Glutamatergic neuron (in vitro differentiated cells): ENCODE results near the gene DSN1. TPM values are rescaled to one million over a fixed set of nuclear protein-coding genes. Genes with fewer than 3 reads are reported as not detected.

Source experiments
- DNase-seq: peaks from one replicate; pipeline ENCODE4 v3.0.0; 2022
- H3K27ac Mint-ChIP-seq: one replicate; pipeline ENCODE4 v1.8.0; 2020; ENCODE audit warnings: mild to moderate bottlenecking, mixed read lengths, inconsistent platforms; ENCODE audit not compliant: unreplicated experiment
- H3K27me3 Mint-ChIP-seq: one replicate; pipeline ENCODE4 v1.8.0; 2020; ENCODE audit warnings: mild to moderate bottlenecking, moderate library complexity, mixed read lengths, inconsistent platforms; ENCODE audit not compliant: unreplicated experiment
- H3K36me3 Mint-ChIP-seq: one replicate; pipeline ENCODE4 v1.8.0; 2020; ENCODE audit warnings: mild to moderate bottlenecking, mixed read lengths, inconsistent platforms; ENCODE audit not compliant: unreplicated experiment
- H3K4me1 Mint-ChIP-seq: one replicate; pipeline ENCODE4 v1.8.0; 2020; ENCODE audit warnings: mild to moderate bottlenecking, low read depth, mixed read lengths, inconsistent platforms; ENCODE audit not compliant: unreplicated experiment
- H3K4me3 Mint-ChIP-seq: one replicate; pipeline ENCODE4 v1.8.0; 2020; ENCODE audit warnings: mild to moderate bottlenecking, mixed read lengths, inconsistent platforms; ENCODE audit not compliant: unreplicated experiment
- H3K9me3 Mint-ChIP-seq: one replicate; pipeline ENCODE4 v1.8.0; 2020; ENCODE audit warnings: mild to moderate bottlenecking, moderate library complexity, mixed read lengths, inconsistent platforms; ENCODE audit not compliant: unreplicated experiment
- total RNA-seq: library from RNA; stranded (reverse); fragmentation: NEBNext Ultra II Directional; extraction: Animal tissue kit (Norgen Biotek cat#: 25700); gene quantifications from one replicate; pipeline ENCODE4 v1.2.1, GENCODE V29; 2021; ENCODE audit not compliant: unreplicated experiment
- TF ChIP-seq, protein P1 (sequence below): fragments of 200-600 bp; sonication (generic); IDR thresholded peaks from one replicate; pipeline ENCODE4 v1.5.0; 2021; ENCODE audit not compliant: partially characterized antibody, unreplicated experiment

The DSN1 gene
- total RNA-seq, 1 donor from 2014 or later = 6.4 TPM

- TF ChIP-seq, protein P1, sequence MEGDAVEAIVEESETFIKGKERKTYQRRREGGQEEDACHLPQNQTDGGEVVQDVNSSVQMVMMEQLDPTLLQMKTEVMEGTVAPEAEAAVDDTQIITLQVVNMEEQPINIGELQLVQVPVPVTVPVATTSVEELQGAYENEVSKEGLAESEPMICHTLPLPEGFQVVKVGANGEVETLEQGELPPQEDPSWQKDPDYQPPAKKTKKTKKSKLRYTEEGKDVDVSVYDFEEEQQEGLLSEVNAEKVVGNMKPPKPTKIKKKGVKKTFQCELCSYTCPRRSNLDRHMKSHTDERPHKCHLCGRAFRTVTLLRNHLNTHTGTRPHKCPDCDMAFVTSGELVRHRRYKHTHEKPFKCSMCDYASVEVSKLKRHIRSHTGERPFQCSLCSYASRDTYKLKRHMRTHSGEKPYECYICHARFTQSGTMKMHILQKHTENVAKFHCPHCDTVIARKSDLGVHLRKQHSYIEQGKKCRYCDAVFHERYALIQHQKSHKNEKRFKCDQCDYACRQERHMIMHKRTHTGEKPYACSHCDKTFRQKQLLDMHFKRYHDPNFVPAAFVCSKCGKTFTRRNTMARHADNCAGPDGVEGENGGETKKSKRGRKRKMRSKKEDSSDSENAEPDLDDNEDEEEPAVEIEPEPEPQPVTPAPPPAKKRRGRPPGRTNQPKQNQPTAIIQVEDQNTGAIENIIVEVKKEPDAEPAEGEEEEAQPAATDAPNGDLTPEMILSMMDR = no peak
- Mint-ChIP-seq H3K4me3 (peak overlapping the region; percentile 21), H3K4me1 (peaks cover 16% of the 10 kb centered on the region), H3K36me3 (no peaks in the 10 kb centered on the region), H3K27ac (peak overlapping the region; percentile 5), H3K27me3 (peaks cover 5% of the 10 kb centered on the region), H3K9me3 (peaks cover 5% of the 10 kb centered on the region)
- DNase-seq = no peak
Measured at GRCh38 chr20:36820073-36820472, 46.5 kb upstream of the DSN1 start.

GRCh38 chr20:36819659-36820058, 46.1 kb upstream of the DSN1 start:
- H3K9me3 Mint-ChIP-seq = peaks cover 5% of the 10 kb centered on the region
- peaks cover 16% of the 10 kb centered on the region for H3K4me1 Mint-ChIP-seq
- H3K4me3 Mint-ChIP-seq = no peak overlapping the region
- H3K27ac Mint-ChIP-seq = peak overlapping the region; percentile 5
- H3K27me3 Mint-ChIP-seq = peaks cover 5% of the 10 kb centered on the region
- TF ChIP-seq, protein P1 = no peak
- DNase-seq = no peak
- H3K36me3 Mint-ChIP-seq = no peaks in the 10 kb centered on the region

GRCh38 chr20:36818861-36819260, 45.3 kb upstream of the DSN1 start:
- H3K27ac Mint-ChIP-seq = no peak overlapping the region
- H3K36me3 Mint-ChIP-seq = no peaks in the 10 kb centered on the region
- TF ChIP-seq, protein P1 = no peak
- H3K4me1 Mint-ChIP-seq = peaks cover 18% of the 10 kb centered on the region
- no peak overlapping the region for H3K4me3 Mint-ChIP-seq
- no peak for DNase-seq
- H3K27me3 Mint-ChIP-seq = peaks cover 5% of the 10 kb centered on the region
- H3K9me3 Mint-ChIP-seq = peaks cover 5% of the 10 kb centered on the region

DNA sequence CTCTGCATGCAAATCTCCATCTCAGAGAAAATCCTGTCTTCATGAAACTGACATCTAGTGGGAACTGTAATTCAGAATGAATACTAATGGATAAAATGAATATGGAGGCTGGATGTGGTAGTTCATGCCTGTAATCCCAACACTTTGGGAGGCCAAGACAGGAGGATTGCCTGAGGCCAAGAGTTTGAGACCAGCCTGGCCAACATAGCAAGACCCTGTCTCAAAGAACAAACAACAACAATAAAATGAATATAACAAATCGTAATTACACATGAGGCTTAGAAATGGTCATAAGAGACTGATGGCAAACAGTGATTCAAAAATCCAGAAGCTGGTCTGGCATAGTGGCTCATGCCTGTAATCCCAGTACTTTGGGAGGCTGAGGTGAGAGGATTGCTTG, 44.6 kb upstream of the DSN1 start:
- DNase-seq = no peak
- no peak overlapping the region for H3K4me3 Mint-ChIP-seq
- peaks cover 21% of the 10 kb centered on the region for H3K4me1 Mint-ChIP-seq
- TF ChIP-seq, protein P1 = no peak
- no peak overlapping the region for H3K27ac Mint-ChIP-seq
- peaks cover 5% of the 10 kb centered on the region for H3K27me3 Mint-ChIP-seq
- H3K9me3 Mint-ChIP-seq = peaks cover 5% of the 10 kb centered on the region
- H3K36me3 Mint-ChIP-seq = no peaks in the 10 kb centered on the region

GRCh38 chr20:36817496-36817895, 43.9 kb upstream of the DSN1 start:
- no peak overlapping the region for H3K27ac Mint-ChIP-seq
- DNase-seq = no peak
- TF ChIP-seq, protein P1 = no peak
- no peaks in the 10 kb centered on the region for H3K36me3 Mint-ChIP-seq
- no peak overlapping the region for H3K4me3 Mint-ChIP-seq
- peaks cover 5% of the 10 kb centered on the region for H3K9me3 Mint-ChIP-seq
- peaks cover 7% of the 10 kb centered on the region for H3K27me3 Mint-ChIP-seq
- peaks cover 19% of the 10 kb centered on the region for H3K4me1 Mint-ChIP-seq
